Breast epithelium (tissue), 3 donors: ENCODE data around the gene CLHC1.

ENCODE experiments used
- CTCF ChIP-seq, 3 donors: fragments of 450-650 bp; IDR thresholded peaks; one replicate each; pipeline ENCODE4 v1.5.1; 2016 to 2017; ENCODE audit warnings: antibody characterized with exemption in 3 of 3, mild to moderate bottlenecking in 3 of 3, moderate library complexity in 3 of 3
- POLR2AphosphoS5 ChIP-seq, 3 donors: sonication (generic); formaldehyde crosslinking; IDR thresholded peaks; one replicate each; pipeline ENCODE4 v1.6.1; 2017; ENCODE audit warnings: antibody characterized with exemption in 3 of 3

GRCh38 chr2:55269645-55269990 is 37.5 kb upstream of the CLHC1 start:
- TF ChIP-seq CTCF (IDR thresholded peaks at IDR 0.05) (no peak), POLR2AphosphoS5 (IDR thresholded peaks at IDR 0.05) (no peak)
